Measurements from ENCODE around the gene KIF3B. TPM values are rescaled to one million over a fixed set of nuclear protein-coding genes. Genes with fewer than 3 reads are reported as not detected.
"Not testable (repeated sequence)": the region's sequence is repeated elsewhere in the genome, so short reads cannot be mapped to it uniquely, and the experiment has no call there.

The KIF3B gene
- total RNA-seq, 1 experiment from 2014 or later, result 49.0 TPM

GRCh38 chr20:32321390-32321789, 43.9 kb downstream of the KIF3B start:
- no peak for DNase-seq
- H3K9me3 ChIP-seq, result no peaks in the 10 kb centered on the region
- ChIA-PET CTCF (no interaction called here), POLR2A (interaction anchor here (0.6 kb wide), 1 partner anchor 20 kb away, joined by 3 read pairs; no protein-coding TSS in a partner anchor)
- H3K4me3 ChIP-seq (ENCODE audit: low read depth, low read length), result no peak overlapping the region
- Mint-ChIP-seq H3K4me1 (ENCODE audit: low read depth, unreplicated experiment) (peaks cover 13% of the 10 kb centered on the region), H3K4me3 (ENCODE audit: unreplicated experiment) (no peak overlapping the region), H3K9me3 (ENCODE audit: unreplicated experiment) (no peaks in the 10 kb centered on the region), H3K27ac (ENCODE audit: unreplicated experiment) (no peak overlapping the region), H3K27me3 (ENCODE audit: insufficient read depth, unreplicated experiment) (no peaks in the 10 kb centered on the region), H3K36me3 (ENCODE audit: insufficient read depth, unreplicated experiment) (peaks cover 32% of the 10 kb centered on the region)
- H3K4me1 ChIP-seq, result peaks cover 18% of the 10 kb centered on the region
- peaks cover 3% of the 10 kb centered on the region for H3K36me3 ChIP-seq (ENCODE audit: control insufficient read depth, insufficient read depth, low read length)
- intact Hi-C loops (cut with micrococcal nuclease; ENCODE audit: unreplicated experiment), result no loop called here
- no peaks in the 10 kb centered on the region for H3K27me3 ChIP-seq (replicated peaks; ENCODE audit: control insufficient read depth, insufficient read depth, low read length)
- BruUV-seq (replicated peaks), result no TSS peak
- no peak for TF ChIP-seq CTCF (IDR thresholded peaks at IDR 0.05; ENCODE audit: insufficient read depth in 1 of 2, low read depth in 1 of 2, low read length in 1 of 2, severe bottlenecking in 1 of 2, unreplicated experiment in 1 of 2)

- H3K27me3 ChIP-seq (replicated peaks; ENCODE audit: control insufficient read depth, insufficient read depth, low read length); CTCF ChIA-PET; H3K36me3 ChIP-seq (ENCODE audit: control insufficient read depth, insufficient read depth, low read length); H3K9me3 ChIP-seq; H3K27me3 Mint-ChIP-seq (ENCODE audit: insufficient read depth, unreplicated experiment); BruUV-seq (replicated peaks); intact Hi-C loops (cut with micrococcal nuclease; ENCODE audit: unreplicated experiment); H3K27ac Mint-ChIP-seq (ENCODE audit: unreplicated experiment); H3K9me3 Mint-ChIP-seq (ENCODE audit: unreplicated experiment); POLR2A ChIA-PET; H3K4me3 Mint-ChIP-seq (ENCODE audit: unreplicated experiment); H3K4me3 ChIP-seq (ENCODE audit: low read depth, low read length): not testable (repeated sequence)
- Mint-ChIP-seq H3K36me3 (ENCODE audit: insufficient read depth, unreplicated experiment) (peaks cover 32% of the 10 kb centered on the region), H3K4me1 (ENCODE audit: low read depth, unreplicated experiment) (peaks cover 17% of the 10 kb centered on the region)
- H3K4me1 ChIP-seq, result peaks cover 27% of the 10 kb centered on the region
- DNase-seq, result peak in 1 of 2 experiments; percentile 32
Measured at GRCh38 chr20:32322260-32322659, 44.8 kb downstream of the KIF3B start.

- peaks cover 21% of the 10 kb centered on the region for H3K4me1 Mint-ChIP-seq (ENCODE audit: low read depth, unreplicated experiment)
- CTCF ChIA-PET; H3K27ac Mint-ChIP-seq (ENCODE audit: unreplicated experiment); BruUV-seq (replicated peaks); POLR2A ChIA-PET; H3K9me3 Mint-ChIP-seq (ENCODE audit: unreplicated experiment); H3K9me3 ChIP-seq; H3K36me3 ChIP-seq (ENCODE audit: control insufficient read depth, insufficient read depth, low read length); intact Hi-C loops (cut with micrococcal nuclease; ENCODE audit: unreplicated experiment); H3K27me3 ChIP-seq (replicated peaks; ENCODE audit: control insufficient read depth, insufficient read depth, low read length); H3K4me3 ChIP-seq (ENCODE audit: low read depth, low read length); H3K4me3 Mint-ChIP-seq (ENCODE audit: unreplicated experiment); H3K27me3 Mint-ChIP-seq (ENCODE audit: insufficient read depth, unreplicated experiment): not testable (repeated sequence)
- peaks cover 31% of the 10 kb centered on the region for H3K36me3 Mint-ChIP-seq (ENCODE audit: insufficient read depth, unreplicated experiment)
- peaks cover 38% of the 10 kb centered on the region for H3K4me1 ChIP-seq
- DNase-seq, result peak in 1 of 2 experiments; percentile 12
Measured at GRCh38 chr20:32323761-32324160, 46.3 kb downstream of the KIF3B start.

GRCh38 chr20:32325706-32326503, 48.5 kb downstream of the KIF3B start:
- TF ChIP-seq CTCF (IDR thresholded peaks at IDR 0.05; ENCODE audit: insufficient read depth in 1 of 2, low read depth in 1 of 2, low read length in 1 of 2, severe bottlenecking in 1 of 2, unreplicated experiment in 1 of 2), result no peak
- ChIA-PET POLR2A (interaction anchor here (0.6 kb wide), 2 partner anchors 36 to 99 kb away, joined by 4 read pairs; no protein-coding TSS in a partner anchor), CTCF (interaction anchor here (1.6 kb wide), 1 partner anchor 19 kb away, joined by 7 read pairs; no protein-coding TSS in a partner anchor)
- H3K9me3 ChIP-seq, result no peaks in the 10 kb centered on the region
- Mint-ChIP-seq H3K36me3 (ENCODE audit: insufficient read depth, unreplicated experiment) (peaks cover 36% of the 10 kb centered on the region), H3K4me3 (ENCODE audit: unreplicated experiment) (peak overlapping the region; percentile 41), H3K4me1 (ENCODE audit: low read depth, unreplicated experiment) (peaks cover 21% of the 10 kb centered on the region), H3K27me3 (ENCODE audit: insufficient read depth, unreplicated experiment) (no peaks in the 10 kb centered on the region), H3K27ac (ENCODE audit: unreplicated experiment) (peak overlapping the region; percentile 78), H3K9me3 (ENCODE audit: unreplicated experiment) (no peaks in the 10 kb centered on the region)
- H3K27me3 ChIP-seq (replicated peaks; ENCODE audit: control insufficient read depth, insufficient read depth, low read length), result no peaks in the 10 kb centered on the region
- no TSS peak for BruUV-seq (replicated peaks)
- peak; percentile 79 to 85 for DNase-seq
- H3K4me1 ChIP-seq, result peaks cover 45% of the 10 kb centered on the region
- intact Hi-C loops (cut with micrococcal nuclease; ENCODE audit: unreplicated experiment), result loop anchor here (1.0 to 5.0 kb wide), 4 partner anchors 32 to 119 kb away; partner anchors contain the start of genes ASXL1, PLAGL2 and POFUT1
- no peak overlapping the region for H3K4me3 ChIP-seq (ENCODE audit: low read depth, low read length)
- peaks cover 2% of the 10 kb centered on the region; the same call in 1 of the 2 replicates for H3K36me3 ChIP-seq (ENCODE audit: control insufficient read depth, insufficient read depth, low read length)
